ENCODE measurements around the gene GNAI1.

DNA sequence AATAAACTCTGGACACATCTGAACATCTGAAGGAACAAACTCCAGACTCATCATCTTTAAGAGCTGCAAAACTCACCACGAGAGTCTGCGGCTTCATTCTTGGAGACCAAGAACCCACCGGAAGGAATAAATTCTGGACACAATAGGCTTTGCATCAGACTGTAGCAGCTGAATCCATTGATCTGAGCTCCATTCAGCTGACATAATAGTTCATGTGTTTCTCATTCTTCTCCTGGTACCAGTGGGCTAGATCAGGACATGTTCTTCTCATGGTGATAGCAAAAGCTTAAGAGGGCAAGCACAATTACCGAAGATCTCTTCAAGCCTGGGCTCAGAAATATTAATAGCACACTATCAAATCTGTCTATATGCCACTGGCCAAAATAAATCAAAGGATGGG is 20.5 kb upstream of the GNAI1 start:
- TF ChIP-seq, protein P1, sequence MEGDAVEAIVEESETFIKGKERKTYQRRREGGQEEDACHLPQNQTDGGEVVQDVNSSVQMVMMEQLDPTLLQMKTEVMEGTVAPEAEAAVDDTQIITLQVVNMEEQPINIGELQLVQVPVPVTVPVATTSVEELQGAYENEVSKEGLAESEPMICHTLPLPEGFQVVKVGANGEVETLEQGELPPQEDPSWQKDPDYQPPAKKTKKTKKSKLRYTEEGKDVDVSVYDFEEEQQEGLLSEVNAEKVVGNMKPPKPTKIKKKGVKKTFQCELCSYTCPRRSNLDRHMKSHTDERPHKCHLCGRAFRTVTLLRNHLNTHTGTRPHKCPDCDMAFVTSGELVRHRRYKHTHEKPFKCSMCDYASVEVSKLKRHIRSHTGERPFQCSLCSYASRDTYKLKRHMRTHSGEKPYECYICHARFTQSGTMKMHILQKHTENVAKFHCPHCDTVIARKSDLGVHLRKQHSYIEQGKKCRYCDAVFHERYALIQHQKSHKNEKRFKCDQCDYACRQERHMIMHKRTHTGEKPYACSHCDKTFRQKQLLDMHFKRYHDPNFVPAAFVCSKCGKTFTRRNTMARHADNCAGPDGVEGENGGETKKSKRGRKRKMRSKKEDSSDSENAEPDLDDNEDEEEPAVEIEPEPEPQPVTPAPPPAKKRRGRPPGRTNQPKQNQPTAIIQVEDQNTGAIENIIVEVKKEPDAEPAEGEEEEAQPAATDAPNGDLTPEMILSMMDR (conservative IDR thresholded peaks at IDR 0.05 in 1 of 2, IDR thresholded peaks at IDR 0.05 in 1 of 2; ENCODE audit: extremely low read depth in 1 of 2, insufficient read depth in 1 of 2, low read depth in 1 of 2, low read length in 2 of 2): no peak
- no peak for TF ChIP-seq EZH2 (IDR thresholded peaks at IDR 0.05; ENCODE audit: borderline replicate concordance, low read length)

Measured in mammary epithelial cell (primary cell).